NCI-H345 (cell line): ENCODE data around the gene C2orf76.
"Not testable (repeated sequence)": the region's sequence is repeated elsewhere in the genome, so short reads cannot be mapped to it uniquely, and the experiment has no call there.

Source experiments
- DNase-seq: peaks from one replicate; lab custom pipeline; 2025; lab: John Stamatoyannopoulos, UW

The C2orf76 gene

GRCh38 chr2:119293900-119294299 lies 72.7 kb downstream of the C2orf76 start:
- no peak for DNase-seq

GRCh38 chr2:119293254-119293653 lies 73.4 kb downstream of the C2orf76 start:
- no peak for DNase-seq

- peak; percentile 88 for DNase-seq
These were observed 74.4 kb downstream of the C2orf76 start for GRCh38 chr2:119292226-119292625.

- DNase-seq: peak; percentile 54
These were observed 75.0 kb downstream of the C2orf76 start for GRCh38 chr2:119291588-119292167.

GRCh38 chr2:119290859-119291587 lies 75.6 kb downstream of the C2orf76 start:
- peak; percentile 80 for DNase-seq

GRCh38 chr2:119289642-119290041 lies 77.0 kb downstream of the C2orf76 start:
- DNase-seq: no peak

- DNase-seq: no peak
These were observed 77.5 kb downstream of the C2orf76 start for GRCh38 chr2:119289093-119289492.

- no peak for DNase-seq
These were observed 78.1 kb downstream of the C2orf76 start for GRCh38 chr2:119288576-119288975.

GRCh38 chr2:119286661-119287060 lies 80.0 kb downstream of the C2orf76 start:
- DNase-seq: no peak

GRCh38 chr2:119283873-119284331 lies 82.7 kb downstream of the C2orf76 start:
- no peak for DNase-seq

- no peak for DNase-seq
These were observed 83.6 kb downstream of the C2orf76 start for GRCh38 chr2:119282996-119283511.

- DNase-seq: no peak
These were observed 84.3 kb downstream of the C2orf76 start for GRCh38 chr2:119282146-119282995.

- DNase-seq: no peak
These were observed 86.0 kb downstream of the C2orf76 start for GRCh38 chr2:119280680-119281079.

- DNase-seq: no peak
These were observed 87.0 kb downstream of the C2orf76 start for GRCh38 chr2:119279666-119280065.

- no peak for DNase-seq
These were observed 87.7 kb downstream of the C2orf76 start for GRCh38 chr2:119278946-119279345.

GRCh38 chr2:119278385-119278784 lies 88.2 kb downstream of the C2orf76 start:
- not testable (repeated sequence) for DNase-seq

GRCh38 chr2:119276864-119277263 lies 89.8 kb downstream of the C2orf76 start:
- DNase-seq: no peak

GRCh38 chr2:119267604-119268003 lies 99.0 kb downstream of the C2orf76 start:
- no peak for DNase-seq

GRCh38 chr2:119266091-119266589 lies 100.5 kb downstream of the C2orf76 start:
- no peak for DNase-seq

GRCh38 chr2:119265693-119266066 lies 101.0 kb downstream of the C2orf76 start:
- no peak for DNase-seq

GRCh38 chr2:119264781-119265692 lies 101.6 kb downstream of the C2orf76 start:
- peak; percentile 69 for DNase-seq
